ENCODE data around the gene ZSWIM8.

The ZSWIM8 gene

DNA sequence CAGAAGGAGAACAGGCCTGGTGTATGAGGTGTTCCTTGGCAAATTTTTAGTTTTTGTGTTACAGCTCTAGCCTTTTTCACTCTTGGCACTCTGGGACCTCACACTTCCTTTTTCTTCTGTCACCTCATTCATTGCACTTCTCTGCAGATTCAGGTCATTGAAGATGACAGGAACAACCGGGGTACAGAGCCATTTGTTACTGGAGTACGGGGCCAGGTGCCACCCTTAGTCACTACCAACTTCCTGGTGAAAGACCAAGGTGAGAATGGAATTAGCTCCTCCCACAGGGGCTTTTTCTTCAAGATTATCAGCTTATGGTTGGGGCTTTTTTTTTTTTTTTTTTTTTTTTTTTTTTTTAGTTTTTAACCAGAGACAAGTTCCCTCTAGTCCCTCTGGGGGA is 22.1 kb upstream of the ZSWIM8 start:
- in situ Hi-C loops (cut with HindIII; ENCODE audit: low sequenced_read_pairs): no loop called here
- H3K4me3 ChIP-seq (ENCODE audit: low read depth, low read length): no peak overlapping the region
- TF ChIP-seq, protein P1, sequence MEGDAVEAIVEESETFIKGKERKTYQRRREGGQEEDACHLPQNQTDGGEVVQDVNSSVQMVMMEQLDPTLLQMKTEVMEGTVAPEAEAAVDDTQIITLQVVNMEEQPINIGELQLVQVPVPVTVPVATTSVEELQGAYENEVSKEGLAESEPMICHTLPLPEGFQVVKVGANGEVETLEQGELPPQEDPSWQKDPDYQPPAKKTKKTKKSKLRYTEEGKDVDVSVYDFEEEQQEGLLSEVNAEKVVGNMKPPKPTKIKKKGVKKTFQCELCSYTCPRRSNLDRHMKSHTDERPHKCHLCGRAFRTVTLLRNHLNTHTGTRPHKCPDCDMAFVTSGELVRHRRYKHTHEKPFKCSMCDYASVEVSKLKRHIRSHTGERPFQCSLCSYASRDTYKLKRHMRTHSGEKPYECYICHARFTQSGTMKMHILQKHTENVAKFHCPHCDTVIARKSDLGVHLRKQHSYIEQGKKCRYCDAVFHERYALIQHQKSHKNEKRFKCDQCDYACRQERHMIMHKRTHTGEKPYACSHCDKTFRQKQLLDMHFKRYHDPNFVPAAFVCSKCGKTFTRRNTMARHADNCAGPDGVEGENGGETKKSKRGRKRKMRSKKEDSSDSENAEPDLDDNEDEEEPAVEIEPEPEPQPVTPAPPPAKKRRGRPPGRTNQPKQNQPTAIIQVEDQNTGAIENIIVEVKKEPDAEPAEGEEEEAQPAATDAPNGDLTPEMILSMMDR (IDR thresholded peaks at IDR 0.05; ENCODE audit: low read depth, low read length): no peak
- no peak for DNase-seq (ENCODE audit: low read depth, low spot score)

DNA sequence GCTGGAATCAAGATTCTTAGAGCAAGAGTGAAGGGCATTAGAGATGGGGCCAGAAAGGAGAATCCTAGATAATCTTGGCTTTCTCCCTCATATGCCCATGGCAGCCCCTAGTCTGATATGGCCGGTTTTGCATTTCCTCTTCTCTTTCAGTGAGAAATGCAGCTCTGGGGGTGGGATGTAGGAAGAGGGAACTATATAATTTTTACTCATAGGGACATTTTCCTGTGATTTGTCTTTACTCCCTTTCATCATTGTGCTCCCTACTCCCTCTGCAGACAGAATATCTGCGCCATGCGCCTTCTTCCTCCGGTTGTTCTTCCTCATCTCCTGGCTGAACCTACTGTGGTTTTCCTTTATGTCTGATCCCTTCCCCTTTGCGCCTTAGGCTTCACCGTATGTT is 20.3 kb upstream of the ZSWIM8 start:
- in situ Hi-C loops (cut with HindIII; ENCODE audit: low sequenced_read_pairs): no loop called here
- H3K4me3 ChIP-seq (ENCODE audit: low read depth, low read length): no peak overlapping the region
- DNase-seq (ENCODE audit: low read depth, low spot score): no peak
- TF ChIP-seq, protein P1 (IDR thresholded peaks at IDR 0.05; ENCODE audit: low read depth, low read length): no peak

DNA sequence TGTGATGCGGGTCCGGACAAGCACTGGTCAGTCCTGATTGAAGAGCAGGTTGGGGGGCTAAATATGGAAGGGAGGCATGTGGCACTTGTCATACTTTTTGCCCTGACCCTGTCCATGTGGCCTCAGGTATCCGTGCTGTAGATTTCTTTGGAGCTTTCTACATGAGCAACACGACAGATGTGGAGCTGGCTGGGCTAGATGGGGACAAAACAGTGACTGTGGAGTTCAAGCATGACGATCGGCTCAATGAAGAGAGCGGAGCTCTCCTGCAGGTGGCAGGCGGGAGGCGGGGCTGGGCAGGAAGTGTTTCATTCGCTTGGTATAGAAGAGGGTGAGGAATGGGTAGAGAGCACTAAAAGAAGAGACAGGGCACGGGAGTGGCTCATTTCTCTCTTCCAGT is 16.5 kb upstream of the ZSWIM8 start:
- in situ Hi-C loops (cut with HindIII; ENCODE audit: low sequenced_read_pairs): no loop called here
- no peak overlapping the region for H3K4me3 ChIP-seq (ENCODE audit: low read depth, low read length)
- no peak for DNase-seq (ENCODE audit: low read depth, low spot score)
- TF ChIP-seq, protein P1 (IDR thresholded peaks at IDR 0.05; ENCODE audit: low read depth, low read length): no peak

DNA sequence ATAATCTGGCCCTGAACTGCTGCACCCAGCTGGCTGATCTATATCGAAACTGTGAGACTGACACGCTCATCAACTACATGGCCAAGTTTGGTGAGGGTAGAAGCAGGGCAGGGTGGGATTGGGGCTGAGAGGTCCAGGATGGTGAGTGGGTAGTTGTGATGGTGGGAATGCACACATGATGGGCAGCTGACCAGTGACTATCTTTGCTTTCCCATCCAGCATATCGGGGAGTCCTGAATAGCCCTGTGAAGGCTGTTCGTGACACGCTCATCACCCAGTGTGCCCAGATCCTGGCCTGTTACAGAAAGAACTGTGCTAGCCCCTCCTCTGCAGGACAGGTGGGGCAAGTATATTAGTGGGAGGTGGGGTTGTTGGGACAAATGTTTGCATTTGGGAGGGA is 16.0 kb upstream of the ZSWIM8 start:
- in situ Hi-C loops (cut with HindIII; ENCODE audit: low sequenced_read_pairs): no loop called here
- no peak for DNase-seq (ENCODE audit: low read depth, low spot score)
- H3K4me3 ChIP-seq (ENCODE audit: low read depth, low read length): no peak overlapping the region
- TF ChIP-seq, protein P1 (IDR thresholded peaks at IDR 0.05; ENCODE audit: low read depth, low read length): no peak

DNA sequence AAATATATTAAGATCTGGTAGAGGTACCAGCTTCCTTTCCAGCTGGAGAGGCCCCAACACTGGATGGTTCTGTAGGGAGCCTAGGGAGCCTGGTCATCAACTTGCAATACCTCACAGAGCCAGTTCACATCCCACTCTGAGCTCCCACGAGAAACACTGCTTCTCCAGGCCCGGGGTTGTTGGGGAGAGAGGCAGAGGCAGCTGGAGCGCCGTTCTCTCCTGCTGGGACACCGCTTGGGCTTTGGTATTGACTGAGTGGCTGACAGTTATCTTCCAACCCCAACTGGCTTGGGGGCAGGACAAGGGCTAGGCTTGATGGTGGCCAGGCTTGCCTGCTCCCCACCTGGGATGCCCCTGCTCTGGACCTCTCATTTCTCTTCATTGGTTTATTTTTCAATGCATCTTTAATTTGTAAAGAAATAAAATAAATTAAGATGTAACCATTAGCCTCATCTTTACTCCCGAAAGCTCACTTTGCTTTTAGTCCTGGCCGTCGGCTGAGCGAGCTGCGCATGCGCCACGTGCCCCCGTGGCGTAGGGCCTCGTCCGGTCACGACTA is 13.6 kb upstream of the ZSWIM8 start:
- no peak for DNase-seq (ENCODE audit: low read depth, low spot score)
- in situ Hi-C loops (cut with HindIII; ENCODE audit: low sequenced_read_pairs): no loop called here
- H3K4me3 ChIP-seq (ENCODE audit: low read depth, low read length): peak overlapping the region; percentile 82
- TF ChIP-seq, protein P1 (IDR thresholded peaks at IDR 0.05; ENCODE audit: low read depth, low read length): no peak

DNA sequence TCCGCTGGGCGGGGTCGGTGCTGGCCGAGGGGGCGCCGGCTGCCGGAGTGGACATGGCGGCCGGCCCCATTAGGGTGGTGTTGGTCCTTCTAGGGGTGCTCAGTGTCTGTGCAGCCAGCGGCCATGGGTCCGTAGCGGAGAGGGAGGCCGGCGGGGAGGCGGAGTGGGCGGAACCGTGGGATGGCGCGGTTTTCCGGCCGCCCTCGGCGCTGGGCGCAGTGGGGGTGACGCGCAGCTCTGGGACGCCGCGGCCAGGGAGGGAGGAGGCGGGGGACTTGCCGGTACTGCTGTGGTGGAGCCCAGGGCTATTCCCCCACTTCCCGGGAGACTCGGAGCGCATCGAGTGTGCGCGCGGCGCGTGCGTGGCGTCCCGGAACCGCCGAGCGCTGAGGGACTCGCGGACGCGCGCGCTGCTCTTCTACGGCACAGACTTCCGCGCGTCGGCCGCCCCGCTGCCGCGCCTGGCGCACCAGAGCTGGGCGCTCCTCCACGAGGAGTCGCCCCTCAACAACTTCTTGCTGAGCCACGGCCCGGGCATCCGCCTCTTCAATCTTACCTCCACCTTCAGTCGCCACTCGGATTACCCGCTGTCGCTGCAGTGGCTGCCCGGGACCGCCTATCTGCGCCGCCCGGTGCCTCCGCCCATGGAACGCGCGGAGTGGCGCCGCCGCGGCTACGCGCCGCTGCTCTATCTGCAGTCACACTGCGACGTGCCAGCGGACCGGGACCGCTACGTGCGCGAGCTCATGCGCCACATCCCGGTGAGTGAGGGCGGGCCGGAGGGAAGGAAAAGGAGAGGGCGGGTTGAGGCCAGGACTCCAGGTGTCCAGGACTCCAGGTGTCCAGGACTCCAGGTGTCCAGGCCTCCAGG is 12.9 kb upstream of the ZSWIM8 start:
- peak overlapping the region; percentile 82 for H3K4me3 ChIP-seq (ENCODE audit: low read depth, low read length)
- in situ Hi-C loops (cut with HindIII; ENCODE audit: low sequenced_read_pairs): no loop called here
- peak; percentile 85 for DNase-seq (ENCODE audit: low read depth, low spot score)
- TF ChIP-seq, protein P1 (IDR thresholded peaks at IDR 0.05; ENCODE audit: low read depth, low read length): peak; percentile 1
